GM19239 (cell line): ENCODE data around the gene REELD1.

ENCODE experiments used
- DNase-seq: peaks from one replicate; pipeline ENCODE4 v3.0.0; 2011; ENCODE audit warnings: low spot score; ENCODE audit not compliant: insufficient read length
- FAIRE-seq: peaks from 2 replicates; lab custom pipeline; 2011; peaks lifted over from hg19 to GRCh38; lab: Jason Lieb, UNC

REELD1 gene

GRCh38 chr4:146261041-146261440, 46.7 kb downstream of the REELD1 start:
- DNase-seq (no peak), FAIRE-seq (no peak)

- FAIRE-seq (no peak), DNase-seq (no peak)
Measured at GRCh38 chr4:146263793-146264192, 49.5 kb downstream of the REELD1 start.

- FAIRE-seq (no peak), DNase-seq (no peak)
Measured at GRCh38 chr4:146265950-146266490, 51.7 kb downstream of the REELD1 start.

GRCh38 chr4:146267826-146268225, 53.5 kb downstream of the REELD1 start:
- DNase-seq (no peak), FAIRE-seq (peak; percentile 74)

- peak; percentile 23 for DNase-seq
- FAIRE-seq = peak; percentile 99
Measured at GRCh38 chr4:146269228-146269653, 54.9 kb downstream of the REELD1 start.

- no peak for FAIRE-seq
- DNase-seq = no peak
Measured at GRCh38 chr4:146271466-146271865, 57.1 kb downstream of the REELD1 start.

- peak; percentile 99 for FAIRE-seq
- no peak for DNase-seq
Measured at GRCh38 chr4:146273204-146273901, 59.0 kb downstream of the REELD1 start.

GRCh38 chr4:146274774-146275173, 60.4 kb downstream of the REELD1 start:
- peak; percentile 44 for FAIRE-seq

GRCh38 chr4:146275370-146275769, 61.0 kb downstream of the REELD1 start:
- no peak for FAIRE-seq
- DNase-seq = no peak

More at GRCh38 chr4:146274774-146275173, 60.4 kb downstream of the REELD1 start:
- no peak for DNase-seq

GRCh38 chr4:146278986-146279385, 64.6 kb downstream of the REELD1 start:
- no peak for DNase-seq
- FAIRE-seq = no peak
